NT2/D1 (cell line): ENCODE data around the gene CMTM6.

Experiments
- SUZ12 ChIP-seq: IDR thresholded peaks from 2 replicates; pipeline ENCODE4 v1.6.1; 2011; ENCODE audit not compliant: insufficient read length, insufficient read depth; ENCODE audit errors: extremely low read depth
- YY1 ChIP-seq: IDR thresholded peaks from 2 replicates; pipeline ENCODE4 v1.6.1; 2011; ENCODE audit not compliant: insufficient read length, insufficient read depth

DNA sequence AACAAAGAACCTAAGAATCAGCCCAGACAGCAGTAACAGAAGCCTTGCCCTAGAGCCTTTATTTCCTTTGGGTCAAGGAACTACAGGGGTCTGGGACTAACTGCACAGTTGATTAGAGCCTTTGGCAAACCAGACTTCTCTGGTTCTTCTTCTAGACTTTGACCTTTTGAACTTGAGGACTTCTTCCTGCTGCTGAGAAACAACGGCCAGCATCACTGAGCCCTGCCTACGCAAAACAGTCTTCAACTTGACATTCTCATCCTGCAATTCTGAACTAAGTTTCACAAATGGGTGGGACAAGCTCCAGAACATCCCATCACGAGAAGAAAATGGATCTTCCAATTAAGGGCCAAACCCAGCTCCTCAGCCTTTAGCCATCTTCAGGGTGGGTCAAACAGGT lies 31.4 kb downstream of the CMTM6 start:
- no peak for TF ChIP-seq YY1
- no peak for TF ChIP-seq SUZ12
